ENCODE results near the gene GRIN3B.
A peak's percentile ranks its signal among the peaks of the same experiment; 100 is the strongest.
"Not testable (repeated sequence)": the region's sequence is repeated elsewhere in the genome, so short reads cannot be mapped to it uniquely, and the experiment has no call there.

Gene GRIN3B

DNA sequence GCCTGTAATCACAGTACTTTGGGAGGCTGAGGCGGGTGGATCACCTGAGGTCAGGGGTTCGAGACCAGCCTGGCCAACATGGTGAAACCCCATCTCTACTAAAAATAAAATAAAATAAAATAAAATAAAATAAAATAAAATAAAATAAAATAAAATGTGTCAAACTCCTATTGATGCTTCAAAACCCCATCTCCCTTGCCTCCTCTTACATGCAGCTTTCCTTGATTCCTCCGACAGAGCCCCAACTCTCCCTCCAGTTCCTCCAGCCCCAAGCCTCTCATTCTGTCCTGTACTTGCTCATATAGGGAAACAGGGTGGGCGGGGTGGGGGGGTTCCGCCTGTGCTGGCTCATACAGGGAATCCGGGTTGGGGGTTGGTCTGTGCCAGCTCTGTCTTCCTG is 24.9 kb downstream of the GRIN3B start:
- not testable (repeated sequence) for DNase-seq

DNA sequence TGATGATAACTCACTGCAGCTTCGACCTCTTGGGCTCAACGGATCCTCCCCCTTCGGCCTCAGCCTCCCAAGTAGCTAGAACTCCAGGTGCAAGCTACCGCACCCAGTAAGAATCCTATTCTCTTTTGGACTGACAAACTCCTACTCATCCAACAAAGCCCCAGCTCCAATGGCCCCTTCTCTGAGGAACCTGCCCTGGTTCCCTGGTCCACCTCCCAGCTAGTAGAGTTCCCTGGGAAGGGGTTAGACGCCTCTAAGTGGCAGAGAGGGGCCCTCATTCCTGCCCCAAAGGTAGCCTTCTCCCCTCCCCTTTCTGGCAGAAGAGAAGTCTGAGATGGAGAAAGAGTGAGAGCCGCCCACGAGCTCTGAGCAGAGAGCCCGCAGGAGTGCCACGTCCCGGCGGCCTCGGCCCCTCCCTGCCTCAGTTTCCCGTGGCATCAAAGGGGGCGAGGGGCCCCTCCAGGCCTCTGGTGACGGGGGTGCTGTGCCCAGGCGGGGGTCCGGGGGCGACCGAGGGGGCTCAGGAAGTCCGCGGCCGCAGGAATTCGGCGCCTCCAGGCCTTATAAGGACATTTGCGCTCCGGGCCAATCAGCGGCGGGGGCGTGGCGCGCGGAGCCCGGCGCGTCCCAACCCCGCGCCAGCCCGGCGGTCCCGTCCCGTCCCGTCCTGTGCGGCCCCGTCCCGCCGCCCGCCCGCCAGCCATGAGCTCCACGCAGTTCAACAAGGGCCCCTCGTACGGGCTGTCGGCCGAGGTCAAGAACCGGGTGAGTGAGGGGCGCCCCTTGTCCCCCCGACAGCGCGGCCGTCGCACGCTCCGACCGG is 26.0 kb downstream of the GRIN3B start, which contains the start of gene CNN2:
CNN2 (plus strand) TSS at position 649 of the 823 bp plus-strand sequence; CDS start at position 703, 54 bp downstream.
- no peak for DNase-seq

DNA sequence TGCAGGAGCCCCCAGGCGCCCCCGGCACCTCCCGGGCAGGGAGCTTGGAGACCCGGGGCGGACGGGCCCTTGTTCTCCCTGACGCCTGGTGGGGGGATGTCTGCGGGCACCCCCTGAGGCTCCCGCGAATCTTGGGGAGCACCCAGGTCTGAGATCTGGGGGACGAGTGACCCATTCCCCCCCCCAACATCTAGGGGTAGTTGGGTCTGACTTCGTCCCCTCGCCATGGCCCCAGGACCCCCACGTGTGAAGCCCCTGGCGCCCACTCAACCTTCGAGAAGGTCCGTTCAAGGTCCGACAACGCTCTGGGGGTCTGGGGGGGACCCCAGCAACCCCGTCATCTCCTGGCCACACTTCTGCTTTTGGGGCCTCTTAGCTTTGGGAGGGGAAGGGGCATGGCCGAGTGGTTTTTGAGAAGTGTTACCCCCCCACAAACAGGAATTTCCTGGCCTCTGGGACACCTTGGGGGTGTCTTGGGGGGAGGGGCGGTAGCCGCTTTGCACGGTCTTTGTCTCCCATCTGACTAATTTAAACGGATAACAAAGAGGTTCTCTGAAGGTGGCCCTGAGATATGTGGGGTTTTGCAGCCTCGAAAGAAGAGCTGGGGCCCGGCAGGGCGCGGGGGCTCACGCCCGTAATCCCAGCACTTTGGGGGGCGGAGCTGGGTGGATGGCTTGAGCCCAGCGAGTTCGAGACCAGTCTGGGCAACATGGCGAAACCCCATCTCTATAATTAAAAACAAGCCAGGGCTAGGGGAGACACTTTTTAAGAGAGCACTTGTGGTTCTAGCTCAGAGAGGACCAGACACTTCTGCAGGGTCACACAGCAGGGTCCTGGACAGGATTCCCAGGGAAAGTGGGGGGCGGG is 26.8 kb downstream of the GRIN3B start:
- no peak for DNase-seq

DNA sequence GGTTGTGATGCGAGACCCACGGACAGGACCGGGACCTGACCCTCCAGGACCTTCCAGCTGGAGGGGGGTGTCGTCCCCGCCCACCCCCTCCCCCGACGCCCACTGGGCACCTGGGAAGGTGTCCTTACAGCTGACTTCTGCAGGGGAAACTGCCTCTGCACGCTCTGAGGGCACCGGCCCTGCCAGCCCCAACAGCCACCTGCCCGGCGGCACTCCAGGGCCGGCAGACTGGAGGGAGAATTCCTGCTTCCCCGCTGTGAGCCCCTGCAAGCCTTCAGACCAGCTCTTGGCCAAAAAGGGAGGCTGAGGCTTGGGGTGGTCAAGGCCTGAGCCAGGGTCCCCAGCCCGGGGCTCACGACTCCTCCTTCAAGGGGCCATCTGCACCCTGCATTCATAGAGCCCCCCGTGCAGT is 27.4 kb downstream of the GRIN3B start:
- no peak for DNase-seq

DNA sequence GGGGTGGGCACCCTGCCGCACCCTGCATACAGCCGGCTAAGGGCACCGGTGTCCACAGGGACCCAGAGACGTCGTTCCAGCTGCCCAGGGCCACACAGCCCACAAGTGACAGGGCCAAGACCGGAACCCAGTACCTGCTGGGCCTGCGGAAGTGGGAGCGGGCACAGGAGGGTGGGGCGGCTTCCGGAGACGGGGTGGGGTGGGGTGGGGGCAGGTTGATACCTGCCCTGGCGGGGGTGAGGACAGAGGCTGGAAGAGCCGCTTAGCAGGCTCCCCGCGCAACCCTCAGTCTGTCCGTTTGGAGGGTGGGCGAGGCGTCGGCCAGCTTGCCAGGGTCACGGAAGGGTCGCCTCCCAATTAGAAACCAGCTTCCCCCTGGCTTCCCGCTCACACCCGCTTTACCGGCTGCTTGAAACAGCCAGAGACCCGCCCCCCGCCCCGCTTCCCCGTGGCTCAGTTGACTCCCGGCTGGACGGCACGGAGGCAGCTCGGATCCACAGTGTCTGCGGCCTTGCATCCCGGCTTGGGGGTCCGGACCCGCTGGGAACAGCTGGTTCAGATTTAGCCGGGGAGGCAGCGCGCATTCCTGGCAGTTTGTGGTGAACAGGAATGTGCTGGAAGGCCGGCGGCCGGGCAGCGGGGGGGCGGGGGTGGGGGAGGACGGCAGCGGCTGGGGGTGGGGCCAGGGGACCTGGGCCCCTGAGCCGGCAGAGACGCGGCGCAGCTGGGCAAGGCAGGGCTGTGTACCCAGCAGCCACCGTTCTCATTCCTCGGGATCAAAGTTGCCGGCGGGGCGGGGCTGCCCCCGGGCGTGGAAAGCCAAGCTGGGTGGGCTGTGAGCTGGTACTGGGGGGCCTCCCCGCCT is 28.1 kb downstream of the GRIN3B start:
- DNase-seq = no peak

DNA sequence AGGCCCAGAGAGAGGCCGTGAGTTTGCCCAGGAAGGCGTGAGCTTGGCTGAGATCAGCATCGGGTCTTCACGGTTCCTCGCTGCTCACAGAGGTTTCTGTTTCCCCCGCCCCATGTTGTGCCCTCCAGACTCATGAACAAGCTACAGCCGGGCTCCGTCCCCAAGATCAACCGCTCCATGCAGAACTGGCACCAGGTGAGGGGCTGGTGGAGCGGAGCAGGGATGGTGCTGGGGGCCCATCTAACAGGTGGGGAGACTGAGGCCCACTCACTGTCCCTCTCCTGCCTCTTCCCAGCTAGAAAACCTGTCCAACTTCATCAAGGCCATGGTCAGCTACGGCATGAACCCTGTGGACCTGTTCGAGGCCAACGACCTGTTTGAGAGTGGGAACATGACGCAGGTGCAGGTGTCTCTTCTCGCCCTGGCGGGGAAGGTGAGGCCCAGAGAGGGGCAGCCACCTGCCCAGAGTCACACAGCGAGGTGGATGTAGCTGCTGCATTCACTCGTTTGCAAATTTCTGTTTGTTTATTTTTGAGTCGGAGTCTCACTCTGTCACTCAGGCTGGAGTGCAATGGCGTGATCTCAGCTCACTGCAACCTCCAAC is 32.1 kb downstream of the GRIN3B start:
- DNase-seq = no peak

DNA sequence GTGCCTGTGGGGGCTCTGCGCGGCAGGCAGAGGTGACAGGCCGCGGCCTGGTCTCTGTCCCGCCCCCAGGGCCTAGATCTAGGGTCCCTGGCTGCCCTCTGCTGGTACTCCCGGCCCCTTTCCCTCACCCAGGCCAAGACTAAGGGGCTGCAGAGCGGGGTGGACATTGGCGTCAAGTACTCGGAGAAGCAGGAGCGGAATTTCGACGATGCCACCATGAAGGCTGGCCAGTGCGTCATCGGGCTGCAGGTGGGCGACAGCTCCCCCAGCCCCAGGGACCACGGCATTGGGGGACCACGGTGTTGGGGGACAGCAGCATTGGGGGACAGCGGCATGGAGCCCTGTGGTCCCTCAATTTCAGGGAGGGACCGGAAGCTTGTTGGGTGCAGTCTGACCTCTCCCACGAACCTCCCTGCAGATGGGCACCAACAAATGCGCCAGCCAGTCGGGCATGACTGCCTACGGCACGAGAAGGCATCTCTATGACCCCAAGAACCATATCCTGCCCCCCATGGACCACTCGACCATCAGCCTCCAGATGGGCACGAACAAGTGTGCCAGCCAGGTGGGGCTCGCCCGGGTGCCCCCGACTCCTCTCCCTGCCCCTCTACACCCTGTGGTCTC is 35.9 kb downstream of the GRIN3B start:
- peak; percentile 17 for DNase-seq

DNA sequence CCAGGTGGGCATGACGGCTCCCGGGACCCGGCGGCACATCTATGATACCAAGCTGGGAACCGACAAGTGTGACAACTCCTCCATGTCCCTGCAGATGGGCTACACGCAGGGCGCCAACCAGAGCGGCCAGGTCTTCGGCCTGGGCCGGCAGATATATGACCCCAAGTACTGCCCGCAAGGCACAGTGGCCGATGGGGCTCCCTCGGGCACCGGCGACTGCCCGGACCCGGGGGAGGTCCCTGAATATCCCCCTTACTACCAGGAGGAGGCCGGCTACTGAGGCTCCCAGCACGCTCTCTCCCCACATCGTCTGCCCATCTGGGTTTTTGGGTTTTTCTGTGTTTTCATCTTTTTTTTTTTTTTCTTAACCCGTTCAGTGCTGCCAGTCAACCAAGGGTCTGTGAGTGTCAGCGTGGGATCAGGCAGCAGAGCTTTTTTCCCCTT is 37.4 kb downstream of the GRIN3B start:
- DNase-seq = no peak

DNA sequence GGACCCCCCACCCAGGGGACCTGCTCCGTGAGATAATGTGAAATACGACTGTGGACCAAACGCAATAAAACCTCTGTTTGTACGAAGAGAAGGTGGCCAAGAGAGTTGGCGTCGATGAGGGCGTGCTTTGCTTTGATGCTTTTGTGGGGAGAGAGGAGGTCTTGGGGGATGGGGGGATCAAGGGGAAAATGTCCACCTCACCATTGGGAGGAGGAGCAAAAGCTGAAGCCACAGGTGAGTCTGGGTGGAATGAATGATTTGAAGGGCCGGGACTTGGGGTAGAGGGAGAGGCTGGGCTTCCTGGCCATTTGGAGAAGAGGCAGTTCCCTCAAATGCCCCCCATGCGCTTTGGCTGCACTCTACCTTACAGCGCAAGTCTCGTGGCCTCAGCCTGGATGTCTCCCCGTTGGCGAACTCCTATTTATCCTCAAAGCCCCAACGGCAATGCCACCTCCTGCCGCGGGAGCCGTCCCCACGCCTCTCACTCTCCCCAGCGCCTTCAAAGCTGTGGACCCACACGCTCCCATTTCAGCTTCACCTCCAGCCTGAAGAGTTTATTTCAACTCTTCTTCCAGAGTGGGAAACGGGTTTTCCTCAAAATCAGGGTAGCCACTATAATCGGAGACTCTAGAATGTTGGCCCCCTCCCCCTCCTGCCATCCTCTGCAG is 38.9 kb downstream of the GRIN3B start:
- DNase-seq = no peak

DNA sequence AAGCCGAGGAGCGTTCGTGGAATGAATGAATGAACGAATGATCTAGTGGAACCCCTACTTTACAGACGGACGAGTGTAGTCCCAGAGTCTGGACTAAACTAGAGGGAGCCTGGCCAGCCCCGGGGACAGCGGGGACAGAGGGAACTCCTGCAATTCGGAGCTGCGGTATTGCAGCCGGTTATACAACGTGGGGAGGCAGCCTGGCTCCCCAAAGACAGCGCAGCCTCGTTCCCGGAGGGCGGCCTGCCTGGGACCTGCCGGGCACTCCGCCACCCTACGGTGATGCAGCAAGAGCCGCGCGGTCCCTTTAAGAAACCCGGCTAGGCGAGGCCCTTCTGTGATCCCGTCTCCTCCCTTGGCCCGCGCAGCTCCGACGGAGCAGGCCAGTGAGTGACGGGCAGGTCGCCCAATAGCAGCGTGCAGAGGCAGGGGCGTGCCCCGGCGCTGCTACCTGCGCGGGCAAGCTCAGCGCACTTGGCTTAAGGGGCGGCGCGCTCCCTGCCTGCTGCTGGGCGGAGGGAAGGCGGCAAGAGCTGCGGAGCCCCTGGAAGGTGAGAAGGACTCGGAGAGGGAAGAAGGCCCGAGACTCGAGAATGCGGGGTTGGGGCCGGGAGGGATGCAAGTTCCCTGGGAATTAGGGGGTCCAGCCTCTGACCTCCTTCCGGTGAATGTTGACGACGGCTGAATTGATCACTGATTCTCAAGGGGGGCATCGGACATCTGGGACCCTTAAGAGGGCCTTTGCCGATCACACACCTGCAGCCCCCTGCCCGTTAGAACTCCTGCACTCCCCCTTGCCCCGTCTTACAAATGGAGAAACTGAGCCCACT is 39.6 kb downstream of the GRIN3B start, which contains the start of gene ABCA7:
ABCA7 (plus strand) TSS at position 462 of the 830 bp plus-strand sequence. CDS start 1,255 bp downstream, outside the sequence.
- DNase-seq = peak; percentile 97

DNA sequence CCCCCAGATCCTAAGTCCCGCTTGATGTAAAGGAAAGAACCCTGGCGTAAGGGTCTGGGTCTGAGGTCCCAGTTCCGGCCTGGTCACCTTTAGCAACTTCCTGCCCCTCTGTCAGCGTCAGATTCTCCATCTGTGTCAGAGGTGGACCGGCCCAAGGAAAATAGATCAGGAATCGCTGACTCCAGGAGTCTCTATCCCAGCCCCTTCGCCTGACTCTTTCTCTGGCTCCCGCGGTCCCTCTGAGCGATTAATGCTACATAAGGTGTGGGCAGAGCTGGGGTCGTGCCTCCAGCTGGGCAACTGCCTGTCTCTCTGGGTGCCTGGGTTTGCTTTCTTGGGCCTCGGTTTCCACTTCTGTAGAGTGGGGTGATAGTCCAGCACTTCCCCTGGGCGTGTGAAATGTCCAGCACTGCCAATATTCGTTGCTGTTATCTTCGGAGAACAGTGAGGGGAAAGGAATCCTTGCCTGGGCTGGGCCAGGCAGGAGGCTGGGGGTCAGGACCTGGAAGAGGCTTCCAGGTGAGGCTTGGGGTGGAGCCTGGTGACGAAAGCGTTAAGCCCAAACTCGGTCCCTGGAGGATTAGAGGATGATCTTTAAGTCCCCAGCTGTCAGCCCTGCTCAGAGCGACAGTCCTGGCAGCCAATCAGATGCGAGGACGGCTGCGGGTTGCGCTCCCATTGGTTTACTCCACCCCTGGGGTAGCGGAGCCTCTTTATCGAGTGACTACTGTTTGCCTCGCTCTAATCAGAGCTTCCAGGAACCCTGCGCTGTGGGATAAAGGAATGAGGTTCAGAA is 40.5 kb downstream of the GRIN3B start:
- peak; percentile 63 for DNase-seq

DNA sequence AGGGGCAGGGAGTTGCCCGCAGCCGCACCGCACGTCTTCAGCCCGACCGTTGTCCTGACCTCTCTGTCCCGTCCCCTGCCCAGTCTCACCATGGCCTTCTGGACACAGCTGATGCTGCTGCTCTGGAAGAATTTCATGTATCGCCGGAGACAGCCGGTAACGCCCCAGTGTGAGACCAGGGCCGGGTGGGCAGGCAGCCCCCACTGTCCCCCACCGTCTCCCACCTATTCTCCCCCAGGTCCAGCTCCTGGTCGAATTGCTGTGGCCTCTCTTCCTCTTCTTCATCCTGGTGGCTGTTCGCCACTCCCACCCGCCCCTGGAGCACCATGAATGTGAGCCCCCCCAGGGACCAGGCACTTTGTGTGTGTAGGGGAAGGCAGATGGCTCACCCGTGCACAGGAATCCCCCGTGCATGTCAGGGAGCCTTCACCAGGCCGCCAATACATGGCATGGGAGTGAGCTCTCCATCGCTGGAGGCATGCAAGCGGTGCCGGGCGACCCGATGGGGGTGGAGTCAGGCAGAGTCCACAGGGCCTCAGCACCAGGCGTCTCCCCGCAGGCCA is 41.1 kb downstream of the GRIN3B start:
- no peak for DNase-seq

DNA sequence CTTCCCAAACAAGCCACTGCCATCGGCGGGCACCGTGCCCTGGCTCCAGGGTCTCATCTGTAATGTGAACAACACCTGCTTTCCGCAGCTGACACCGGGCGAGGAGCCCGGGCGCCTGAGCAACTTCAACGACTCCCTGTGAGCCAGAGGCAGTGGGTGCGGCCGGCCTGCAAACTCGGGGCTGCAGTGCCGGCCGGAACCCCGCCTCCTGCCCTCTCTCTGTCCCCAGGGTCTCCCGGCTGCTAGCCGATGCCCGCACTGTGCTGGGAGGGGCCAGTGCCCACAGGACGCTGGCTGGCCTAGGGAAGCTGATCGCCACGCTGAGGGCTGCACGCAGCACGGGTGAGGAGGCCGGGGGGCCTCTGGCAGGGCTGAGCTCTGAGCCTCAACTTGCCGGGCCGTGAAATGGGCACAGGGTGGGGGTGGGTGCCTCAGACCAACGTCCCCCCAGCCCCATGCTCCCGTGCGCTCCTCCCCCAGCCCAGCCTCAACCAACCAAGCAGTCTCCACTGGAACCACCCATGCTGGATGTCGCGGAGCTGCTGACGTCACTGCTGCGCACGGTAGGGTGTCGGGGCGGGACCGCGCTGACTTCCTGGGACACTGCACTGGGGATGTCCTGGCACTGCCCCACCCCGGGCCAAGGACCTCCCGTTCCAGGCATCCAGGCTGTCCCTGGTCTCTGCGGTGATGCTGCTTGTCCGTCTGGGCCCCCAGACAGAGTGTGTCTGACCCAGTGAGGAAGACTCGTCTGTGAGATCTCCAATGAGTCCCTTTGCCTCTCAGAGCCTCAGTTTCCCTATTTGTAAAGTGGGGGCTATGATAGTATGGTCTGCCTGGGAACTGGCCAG is 41.8 kb downstream of the GRIN3B start:
- no peak for DNase-seq

DNA sequence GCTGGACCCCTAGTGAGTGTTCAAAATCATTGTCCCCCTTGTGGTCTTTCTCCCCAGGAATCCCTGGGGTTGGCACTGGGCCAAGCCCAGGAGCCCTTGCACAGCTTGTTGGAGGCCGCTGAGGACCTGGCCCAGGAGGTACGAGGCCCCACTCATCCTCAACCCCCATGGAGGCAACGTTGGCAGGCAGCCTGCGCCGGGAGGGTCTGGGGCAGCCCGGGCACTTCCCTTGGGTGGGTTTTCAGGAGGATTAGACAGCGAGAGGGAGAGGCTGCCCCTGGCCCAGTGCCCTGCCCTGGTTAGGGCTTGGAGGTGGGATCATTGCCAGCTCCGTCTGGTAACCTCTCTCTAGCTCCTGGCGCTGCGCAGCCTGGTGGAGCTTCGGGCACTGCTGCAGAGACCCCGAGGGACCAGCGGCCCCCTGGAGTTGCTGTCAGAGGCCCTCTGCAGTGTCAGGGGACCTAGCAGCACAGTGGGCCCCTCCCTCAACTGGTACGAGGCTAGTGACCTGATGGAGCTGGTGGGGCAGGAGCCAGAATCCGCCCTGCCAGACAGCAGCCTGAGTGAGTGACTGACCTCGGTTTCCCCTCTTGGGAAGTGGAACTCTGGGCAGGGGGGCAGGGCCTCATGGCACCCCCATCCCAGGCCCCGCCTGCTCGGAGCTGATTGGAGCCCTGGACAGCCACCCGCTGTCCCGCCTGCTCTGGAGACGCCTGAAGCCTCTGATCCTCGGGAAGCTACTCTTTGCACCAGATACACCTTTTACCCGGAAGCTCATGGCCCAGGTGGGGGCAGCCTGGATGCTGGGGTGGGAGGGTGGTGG is 42.7 kb downstream of the GRIN3B start:
- peak; percentile 56 for DNase-seq

DNA sequence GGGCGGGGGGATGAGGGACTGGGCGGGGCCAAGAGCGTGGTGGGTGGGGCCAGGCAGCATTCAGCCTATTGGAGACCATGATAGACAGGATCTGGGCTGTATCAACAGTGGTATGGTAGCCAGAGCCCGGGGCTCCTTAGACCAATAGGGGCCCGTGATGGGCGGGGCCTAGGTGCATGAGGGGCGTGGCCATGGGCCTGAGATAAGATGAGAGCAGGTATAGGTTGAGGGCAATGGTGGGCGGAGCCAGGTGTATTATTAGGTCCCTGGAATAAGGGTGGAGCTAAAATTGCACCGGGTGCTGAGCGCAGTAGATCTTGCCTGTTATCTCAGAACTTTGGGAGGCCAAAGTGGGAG is 45.0 kb downstream of the GRIN3B start:
- no peak for DNase-seq

DNA sequence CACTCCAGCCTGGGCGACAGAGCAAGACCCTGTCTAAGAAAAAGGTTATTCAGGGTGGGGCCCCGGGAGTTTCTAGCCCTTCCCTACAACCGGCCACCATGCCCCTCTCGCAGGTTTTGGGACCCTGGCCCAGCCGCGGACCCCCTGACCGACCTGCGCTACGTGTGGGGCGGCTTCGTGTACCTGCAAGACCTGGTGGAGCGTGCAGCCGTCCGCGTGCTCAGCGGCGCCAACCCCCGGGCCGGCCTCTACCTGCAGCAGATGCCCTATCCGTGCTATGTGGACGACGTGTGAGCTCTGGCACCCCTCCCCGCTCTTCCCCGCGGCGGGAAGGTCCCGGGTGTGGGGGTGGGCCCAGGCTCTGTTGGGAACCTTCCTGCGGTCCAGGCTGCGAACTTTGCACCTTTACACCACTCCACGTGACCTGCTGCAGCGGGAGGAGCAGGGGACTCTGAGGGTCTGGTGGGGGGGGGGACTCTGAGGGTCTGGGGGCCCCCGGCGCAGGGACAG is 46.0 kb downstream of the GRIN3B start:
- no peak for DNase-seq
